ENCODE results near the gene BCL7A.

DNA sequence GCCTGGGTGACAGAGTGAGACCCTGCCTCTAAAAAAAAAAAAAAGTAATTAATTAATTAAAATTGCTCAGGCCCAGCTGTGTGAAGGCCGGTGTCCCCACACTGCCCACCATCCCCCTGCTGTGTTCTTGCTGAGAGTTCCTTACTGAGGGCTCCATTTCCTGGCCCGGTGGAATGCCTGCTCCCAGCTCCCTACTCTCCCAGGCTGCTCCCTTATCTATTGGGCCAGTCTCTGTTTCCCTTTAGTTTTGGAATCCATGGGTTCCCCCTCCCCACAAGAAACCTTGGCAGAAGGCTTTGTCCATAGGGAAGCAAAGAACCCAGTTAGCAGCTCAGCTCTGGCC is 75.9 kb downstream of the BCL7A start:
- TF ChIP-seq POLR2AphosphoS5 (IDR thresholded peaks at IDR 0.05; ENCODE audit: borderline replicate concordance, low read depth, low read length) (no peak), EZH2 (IDR thresholded peaks at IDR 0.05) (no peak)

Data from SK-N-MC (cell line).